GM03348 (cell line): ENCODE measurements around the gene VPS37C.

Experiments
- DNase-seq: peaks from one replicate; pipeline ENCODE4 v3.0.0; 2012; ENCODE audit warnings: low spot score

The VPS37C gene

GRCh38 chr11:61092908-61093763, 68.1 kb downstream of the VPS37C start:
- no peak for DNase-seq

DNA sequence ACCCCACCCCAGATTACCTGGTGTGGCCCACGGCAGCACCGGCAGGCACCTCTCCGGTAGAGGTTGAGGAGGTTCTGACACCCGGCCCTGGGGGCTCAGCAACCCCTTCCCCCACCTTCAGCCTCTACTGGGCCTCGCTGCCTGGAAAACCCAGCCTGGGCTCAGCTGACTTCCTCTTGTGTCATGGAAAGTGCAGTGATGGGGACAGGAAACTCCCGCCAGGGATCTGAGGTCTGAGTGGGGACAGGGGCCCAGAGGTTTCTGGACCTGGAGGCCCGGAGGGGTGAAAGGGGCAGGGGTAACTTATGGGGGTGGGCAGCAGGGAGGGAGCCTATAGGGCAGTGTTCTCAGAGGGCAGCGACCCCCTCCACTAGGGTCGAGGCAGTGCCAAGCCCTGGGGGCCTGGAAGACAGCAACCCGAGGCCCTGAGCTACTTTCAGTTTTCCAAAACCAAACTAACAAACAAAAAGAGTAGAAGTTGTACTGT, 68.9 kb downstream of the VPS37C start:
- DNase-seq = no peak

- peak; percentile 45 for DNase-seq
These were observed 69.6 kb downstream of the VPS37C start for GRCh38 chr11:61091373-61092279.

DNA sequence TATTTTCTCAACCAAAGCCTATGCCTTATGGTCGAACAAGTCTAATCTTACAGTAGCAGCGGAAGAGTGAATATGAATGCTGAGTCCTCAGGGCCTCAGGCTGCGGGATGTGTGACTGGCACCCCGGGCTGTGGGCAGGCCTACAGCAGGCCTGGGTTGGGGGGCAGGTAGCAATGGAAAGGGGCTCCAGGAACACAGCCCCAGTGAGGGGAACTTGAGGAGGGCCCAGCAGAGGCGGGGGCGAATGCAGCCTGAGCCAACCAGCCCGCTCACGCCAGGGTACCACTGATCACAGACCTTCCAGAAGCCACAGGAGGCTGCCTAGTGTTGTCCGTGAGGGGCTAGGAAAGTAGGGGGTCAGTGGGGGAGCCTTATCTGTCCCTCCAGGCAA, 70.2 kb downstream of the VPS37C start:
- no peak for DNase-seq

DNA sequence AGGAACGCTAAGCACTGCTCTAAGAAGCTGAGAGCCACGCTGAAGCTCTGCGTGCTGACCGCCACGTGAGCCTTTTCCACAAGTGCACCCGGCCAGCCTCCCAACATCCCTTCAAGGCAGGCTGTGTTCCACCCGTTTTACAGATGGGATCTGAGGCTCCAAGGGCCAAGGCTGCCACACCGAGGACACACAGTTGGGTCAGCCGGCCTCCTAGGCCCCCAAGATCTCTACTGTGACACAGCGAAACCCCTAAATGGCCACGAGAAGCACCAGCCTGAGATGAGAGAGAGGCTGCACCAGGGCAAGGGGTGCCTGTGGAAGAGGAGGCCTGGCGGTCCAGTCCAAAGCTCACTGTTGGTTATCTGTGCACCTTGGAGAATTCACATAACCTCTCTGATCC, 70.7 kb downstream of the VPS37C start:
- no peak for DNase-seq

- no peak for DNase-seq
These were observed 71.3 kb downstream of the VPS37C start for GRCh38 chr11:61089806-61090491.

GRCh38 chr11:61087426-61088119, 73.7 kb downstream of the VPS37C start:
- no peak for DNase-seq

- no peak for DNase-seq
These were observed 77.6 kb downstream of the VPS37C start for GRCh38 chr11:61083601-61084147.

DNA sequence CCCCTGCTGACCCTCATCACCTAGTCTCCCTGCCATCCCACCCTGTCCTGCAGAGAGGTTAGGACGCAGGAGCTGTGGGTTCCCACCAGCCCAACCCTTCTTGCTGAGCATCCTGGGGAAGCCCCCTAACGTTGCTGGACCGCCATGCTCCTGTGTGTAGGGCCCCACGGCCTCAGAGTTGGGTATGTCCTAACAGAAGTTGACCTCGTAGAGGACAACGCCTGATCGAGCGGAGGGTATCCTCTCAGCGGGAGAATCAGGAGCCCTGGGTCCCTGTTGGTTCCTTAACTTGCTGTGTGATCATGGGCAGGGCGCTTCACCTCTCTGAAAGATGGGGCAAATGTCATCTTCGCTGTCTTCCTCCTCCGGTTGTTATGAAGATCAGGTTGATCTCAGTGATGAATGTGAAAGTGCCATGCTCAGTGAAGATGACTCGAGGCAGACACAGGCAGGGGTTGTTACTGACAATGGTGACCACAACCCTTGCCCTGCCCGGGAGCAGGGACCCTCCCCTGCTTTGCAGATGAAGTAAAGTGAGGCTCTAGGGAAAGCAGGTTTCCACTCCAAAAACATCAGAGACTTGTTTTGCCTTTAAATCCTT, 78.2 kb downstream of the VPS37C start:
- DNase-seq = no peak

GRCh38 chr11:61082062-61082870, 79.0 kb downstream of the VPS37C start:
- DNase-seq = no peak

DNA sequence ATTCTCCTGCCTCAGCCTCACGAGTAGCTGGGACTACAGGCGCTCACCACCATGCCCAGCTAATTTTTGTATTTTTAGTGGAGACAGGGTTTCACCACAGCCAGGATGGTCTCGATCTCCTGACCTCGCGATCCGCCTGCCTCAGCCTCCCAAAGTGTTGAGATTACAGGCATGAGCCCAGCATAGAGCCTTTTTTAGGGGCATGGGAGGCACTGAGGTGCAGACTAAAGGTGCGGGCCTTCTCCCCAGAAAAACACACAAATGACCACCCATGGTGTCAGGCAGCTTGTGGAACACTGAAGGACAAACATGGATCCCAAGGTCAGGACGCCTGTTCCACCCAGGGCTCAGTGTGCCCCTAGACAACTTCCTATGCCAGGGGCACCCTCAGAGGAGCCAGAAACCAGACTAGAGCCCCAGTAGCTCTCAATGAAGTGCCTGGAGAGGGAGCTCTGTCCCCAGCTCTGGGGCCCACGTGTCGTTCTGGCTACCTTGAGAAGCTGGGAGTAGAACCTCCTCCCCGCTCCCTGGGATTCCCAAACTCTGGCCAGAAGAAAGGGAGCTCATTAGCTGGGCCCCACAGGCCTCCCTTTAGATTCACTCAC, 80.1 kb downstream of the VPS37C start:
- no peak for DNase-seq

GRCh38 chr11:61080526-61080925, 80.7 kb downstream of the VPS37C start:
- DNase-seq = no peak
